Right ventricle myocardium superior (tissue), 1 donor: ENCODE measurements around the gene PDPK1. TPM values are rescaled to one million over a fixed set of nuclear protein-coding genes. Genes with fewer than 3 reads are reported as not detected.
"Not testable (repeated sequence)": the region's sequence is repeated elsewhere in the genome, so short reads cannot be mapped to it uniquely, and the experiment has no call there.

ENCODE experiments used
- ATAC-seq: fragments of 200-7000 bp; cut with Tn5 transposase; one replicate; pipeline ENCODE4 v1.9.1; 2020; ENCODE audit warnings: mild to moderate bottlenecking; ENCODE audit not compliant: poor library complexity
- DNase-seq: peaks from one replicate; pipeline ENCODE4 v3.0.0-alpha.2; 2020
- intact Hi-C: fragments of 100-400 bp; cut with DNase I; formaldehyde crosslinking; loops from one replicate; pipeline ENCODE4 v1.11.2; 2022
- total RNA-seq: library from RNA; stranded (reverse); fragmentation: NEBNext Ultra II Directional; extraction: Animal tissue kit (Norgen Biotek cat#: 25700); gene quantifications from one replicate; pipeline ENCODE4 v1.2.1, GENCODE V29; 2021
- donor health status: DM: no; HTN: yes; CAD: no; lungs with severe emphysema.

The PDPK1 gene
- total RNA-seq, 1 donor from 2014 or later = 38.5 TPM

DNA sequence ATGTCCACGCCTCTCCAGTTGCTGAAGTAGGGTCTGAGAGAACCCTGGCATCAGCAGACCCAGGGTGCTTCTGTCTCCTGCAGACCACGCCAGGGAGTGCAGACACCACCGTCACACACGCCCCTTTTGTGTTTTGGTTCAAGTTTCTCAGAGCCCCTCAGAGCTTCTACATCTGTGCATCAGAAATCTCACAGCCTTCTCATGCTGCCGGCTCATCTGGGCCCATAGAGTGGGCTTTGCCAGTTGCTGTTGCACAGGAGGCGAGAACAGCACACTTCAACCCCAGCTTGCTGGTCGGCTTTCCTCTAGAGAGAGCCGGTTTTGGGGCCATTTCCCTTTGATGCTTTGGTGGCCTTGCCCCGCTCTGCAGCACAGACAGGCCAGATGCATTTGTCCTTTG is 60.9 kb downstream of the PDPK1 start:
- no peak for ATAC-seq
- DNase-seq = no peak
- intact Hi-C loops = no loop called here

DNA sequence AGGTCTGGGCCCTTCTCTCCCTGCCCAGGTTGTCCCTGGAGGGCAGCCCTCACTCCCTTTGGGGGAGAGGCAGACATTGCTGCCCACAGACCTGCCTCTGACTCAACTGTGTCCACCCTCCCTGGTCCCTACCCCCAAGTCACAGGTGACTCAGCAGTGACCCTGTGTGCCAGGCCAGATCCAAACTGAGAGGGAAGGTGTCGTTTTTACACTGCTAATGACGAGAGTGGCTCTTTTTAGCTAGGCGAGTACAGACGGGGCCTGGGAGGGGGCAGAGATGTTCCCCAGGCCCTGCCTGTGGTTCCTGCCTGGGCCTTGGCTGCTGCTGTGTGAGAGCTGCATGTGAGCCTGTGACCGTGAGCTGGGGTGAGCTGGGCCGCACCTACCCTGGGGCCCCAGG is 61.3 kb downstream of the PDPK1 start:
- intact Hi-C loops, ATAC-seq, DNase-seq: not testable (repeated sequence)

GRCh38 chr16:2599785-2600184 is 62.0 kb downstream of the PDPK1 start:
- intact Hi-C loops, DNase-seq: not testable (repeated sequence)
- peak; percentile 55 for ATAC-seq

DNA sequence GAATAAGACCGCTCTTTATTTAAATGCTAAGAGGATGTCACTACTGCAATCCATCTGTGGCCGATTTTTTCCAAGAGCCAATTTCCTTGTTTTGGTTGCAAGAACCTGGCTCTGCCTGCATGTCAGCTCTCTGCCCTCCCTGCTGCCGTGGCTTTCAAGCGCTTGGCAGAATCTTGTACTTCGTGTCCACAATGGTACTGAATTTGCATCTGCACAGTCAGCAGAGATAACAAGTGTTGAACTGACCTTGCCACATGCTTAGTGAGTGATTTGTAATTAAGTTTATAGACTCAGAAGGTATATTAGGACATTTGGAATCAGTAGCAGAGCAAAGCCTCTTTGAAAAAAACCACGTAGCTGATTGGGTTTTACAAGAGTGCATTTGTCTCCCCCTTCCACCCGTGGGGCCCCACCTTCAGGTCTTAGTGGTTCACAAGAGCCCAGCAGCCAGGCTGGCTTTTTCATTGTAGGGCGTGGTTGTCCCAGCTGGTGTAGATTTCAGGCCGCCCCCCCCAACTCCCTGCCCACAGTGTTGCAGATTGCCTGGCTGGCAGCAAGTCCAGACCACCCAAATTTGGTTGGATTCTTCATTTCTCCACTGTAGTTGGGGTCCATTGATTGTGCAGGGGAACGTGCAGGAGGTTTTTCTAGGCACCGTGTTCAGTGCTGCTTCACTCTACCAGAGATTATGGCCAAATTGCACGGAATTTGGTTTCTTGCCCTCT is 63.6 kb downstream of the PDPK1 start:
- intact Hi-C loops, DNase-seq: not testable (repeated sequence)
- ATAC-seq = peak; percentile 33

DNA sequence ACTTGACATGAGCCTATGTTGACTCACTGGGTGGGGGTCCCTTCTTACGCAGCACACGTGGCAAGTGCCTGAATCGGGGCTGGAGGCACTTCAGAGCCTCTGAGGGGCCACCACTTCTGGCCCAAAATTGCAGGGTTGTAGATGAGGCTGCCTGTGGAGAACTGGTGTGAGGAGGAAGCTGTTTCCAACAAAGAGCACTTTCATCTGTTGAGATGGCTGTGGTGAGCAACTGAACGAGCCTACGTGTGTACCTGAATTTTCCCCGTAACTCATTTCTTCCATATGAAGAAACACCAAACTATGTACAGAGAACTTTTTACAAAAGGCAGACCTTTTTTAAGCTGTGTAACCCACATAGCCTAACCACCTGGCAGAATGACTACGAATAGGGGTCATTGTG is 64.4 kb downstream of the PDPK1 start:
- ATAC-seq, DNase-seq, intact Hi-C loops: not testable (repeated sequence)

DNA sequence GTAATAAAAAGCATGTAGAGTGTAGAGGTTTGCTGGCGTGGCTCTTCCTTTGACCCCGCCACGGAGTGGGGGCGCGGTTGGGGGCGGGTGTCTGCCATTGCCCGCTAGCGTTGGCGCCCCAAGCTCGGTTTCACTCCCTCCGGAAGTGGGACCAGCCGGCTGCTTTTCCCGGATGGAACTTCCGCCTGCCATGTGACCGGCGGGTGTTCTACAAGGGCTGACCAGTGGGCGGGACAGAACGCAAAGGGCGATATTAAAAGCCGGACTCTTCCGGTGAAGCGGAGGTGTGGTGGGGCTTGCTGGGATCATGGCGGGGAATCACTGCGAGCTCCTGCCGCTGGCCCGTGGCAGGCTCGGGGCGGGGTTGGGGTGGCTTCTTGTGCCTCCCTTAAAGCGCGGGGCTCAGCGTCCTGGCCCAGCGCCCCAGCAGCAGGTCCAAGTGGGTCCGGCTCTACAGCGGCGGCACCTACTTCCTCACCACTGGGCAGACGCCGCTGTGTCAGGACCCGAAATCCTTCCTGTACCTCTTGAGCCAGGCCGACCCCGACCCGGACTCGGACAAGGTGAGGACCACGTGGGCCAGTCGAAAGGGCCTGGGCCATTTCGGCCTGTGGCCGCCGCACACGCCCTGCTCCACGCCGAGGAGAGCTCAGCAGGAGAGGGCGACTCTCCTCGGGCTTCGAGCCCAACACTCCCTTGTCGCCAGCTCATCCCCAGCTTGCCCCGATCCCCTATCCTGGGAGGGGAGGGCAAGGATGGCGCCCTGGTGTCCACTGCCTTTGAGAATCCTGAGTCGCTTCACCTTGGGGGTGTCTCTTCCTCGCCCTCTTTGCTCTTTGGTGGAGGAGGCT is 65.6 kb downstream of the PDPK1 start:
- DNase-seq (peak; percentile 96), ATAC-seq (peak; percentile 94)
- intact Hi-C loops = no loop called here

- intact Hi-C loops, ATAC-seq, DNase-seq: not testable (repeated sequence)
Measured at GRCh38 chr16:2604016-2604369, 66.2 kb downstream of the PDPK1 start.

GRCh38 chr16:2606820-2607219 is 69.0 kb downstream of the PDPK1 start:
- intact Hi-C loops, ATAC-seq, DNase-seq: not testable (repeated sequence)

GRCh38 chr16:2609345-2609744 is 71.5 kb downstream of the PDPK1 start:
- ATAC-seq = peak; percentile 64
- intact Hi-C loops, DNase-seq: not testable (repeated sequence)

DNA sequence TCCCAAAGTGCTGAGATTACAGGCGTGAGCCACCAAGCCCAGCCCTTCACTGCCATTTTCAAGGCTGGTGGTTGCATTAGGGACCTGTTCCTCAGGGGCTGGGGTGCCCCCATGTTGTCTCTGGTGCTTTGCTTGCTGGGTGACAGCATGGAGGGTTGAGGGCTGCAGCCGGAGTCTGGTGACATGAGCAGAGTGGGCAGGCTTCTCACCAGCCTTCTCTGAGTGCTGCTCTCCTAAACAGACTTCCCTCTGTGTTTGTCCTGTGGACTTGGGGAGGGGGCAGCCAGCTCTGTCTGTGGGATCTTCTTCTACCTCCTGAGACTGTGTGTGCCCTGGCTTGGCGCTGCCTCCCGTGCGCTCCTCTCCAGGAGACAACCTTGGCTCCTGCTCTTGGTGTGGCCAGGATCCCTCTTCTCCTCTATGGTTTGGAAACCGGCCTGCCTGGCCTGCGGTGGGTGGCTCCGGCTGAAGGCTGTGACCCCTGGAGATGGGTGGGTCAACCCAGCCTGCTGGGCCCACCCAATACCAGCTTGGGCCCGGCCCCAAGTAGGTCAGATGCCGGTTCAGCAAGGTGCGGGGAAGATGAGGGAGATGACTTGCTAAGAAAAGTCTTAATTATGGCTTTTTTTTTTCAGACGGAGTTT is 72.1 kb downstream of the PDPK1 start:
- no peak for ATAC-seq
- no peak for DNase-seq
- intact Hi-C loops = no loop called here

GRCh38 chr16:2610781-2611498 is 73.1 kb downstream of the PDPK1 start:
- no peak for ATAC-seq
- no peak for DNase-seq
- intact Hi-C loops = no loop called here

GRCh38 chr16:2611499-2611862 is 73.7 kb downstream of the PDPK1 start:
- intact Hi-C loops = no loop called here
- DNase-seq (no peak), ATAC-seq (no peak)

- DNase-seq, ATAC-seq, intact Hi-C loops: not testable (repeated sequence)
Measured at GRCh38 chr16:2611877-2612276, 74.1 kb downstream of the PDPK1 start.

- intact Hi-C loops, DNase-seq, ATAC-seq: not testable (repeated sequence)
Measured at GRCh38 chr16:2613251-2613650, 75.4 kb downstream of the PDPK1 start.

DNA sequence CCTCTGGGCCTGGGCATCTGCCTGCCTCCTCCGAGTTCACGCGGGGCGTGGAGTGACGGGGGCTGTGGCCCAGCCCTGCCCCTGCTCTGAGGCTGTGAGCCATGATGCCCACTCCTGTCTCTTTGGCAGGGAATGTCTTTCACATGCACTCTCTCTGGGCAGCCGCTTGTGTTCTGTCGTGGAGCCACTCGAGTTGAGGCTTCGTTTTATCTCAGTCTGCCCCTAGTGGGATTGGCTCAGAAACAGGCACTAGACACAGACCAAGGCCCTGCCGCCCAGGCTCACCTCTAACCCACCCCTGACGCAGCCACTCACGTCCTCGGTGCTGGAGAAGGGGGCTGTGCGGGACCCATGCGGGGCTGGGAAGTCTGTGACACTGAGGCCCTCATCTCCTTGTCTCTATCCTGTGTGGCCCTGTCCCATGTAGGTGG is 77.0 kb downstream of the PDPK1 start:
- DNase-seq (no peak), ATAC-seq (no peak)
- intact Hi-C loops = no loop called here

DNA sequence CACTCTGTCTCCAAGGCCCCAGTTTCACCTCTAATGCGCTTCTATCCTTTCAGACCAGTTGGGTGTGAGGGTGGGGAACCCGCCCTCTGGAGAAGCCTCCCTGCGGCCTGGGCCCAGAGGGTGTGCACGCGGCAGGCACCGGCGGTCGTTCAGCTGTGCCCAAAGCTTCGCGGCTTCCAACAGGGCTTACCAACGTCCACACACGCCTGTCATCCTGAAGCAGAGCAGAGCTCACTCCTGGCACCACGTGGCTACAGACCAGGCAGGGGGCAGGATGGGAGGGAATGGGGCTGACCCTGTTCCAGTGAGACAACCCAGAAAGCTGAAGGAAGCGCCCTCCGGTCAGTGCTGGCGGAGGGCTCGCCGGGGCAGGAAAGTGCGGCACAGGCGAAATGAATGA is 81.1 kb downstream of the PDPK1 start:
- intact Hi-C loops, DNase-seq: not testable (repeated sequence)
- peak; percentile 75 for ATAC-seq

DNA sequence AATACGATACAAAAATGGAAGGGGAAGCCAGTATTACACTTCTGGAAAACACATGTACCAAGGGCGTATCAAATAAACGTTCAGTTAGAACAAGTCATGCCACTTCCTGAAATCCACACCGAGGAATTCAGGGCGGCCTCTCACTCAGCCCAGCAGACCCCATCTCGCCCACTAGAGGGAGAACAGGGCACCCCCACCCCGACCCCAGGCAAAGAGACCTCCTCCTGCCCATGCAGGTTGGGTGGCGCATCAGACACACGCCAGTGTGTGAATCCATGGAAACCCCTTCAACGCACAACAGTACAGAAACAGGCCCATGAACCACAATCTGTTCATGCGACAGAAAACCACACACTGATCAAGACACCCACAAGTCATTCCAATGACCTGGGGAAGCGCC is 81.8 kb downstream of the PDPK1 start:
- not testable (repeated sequence) for ATAC-seq

DNA sequence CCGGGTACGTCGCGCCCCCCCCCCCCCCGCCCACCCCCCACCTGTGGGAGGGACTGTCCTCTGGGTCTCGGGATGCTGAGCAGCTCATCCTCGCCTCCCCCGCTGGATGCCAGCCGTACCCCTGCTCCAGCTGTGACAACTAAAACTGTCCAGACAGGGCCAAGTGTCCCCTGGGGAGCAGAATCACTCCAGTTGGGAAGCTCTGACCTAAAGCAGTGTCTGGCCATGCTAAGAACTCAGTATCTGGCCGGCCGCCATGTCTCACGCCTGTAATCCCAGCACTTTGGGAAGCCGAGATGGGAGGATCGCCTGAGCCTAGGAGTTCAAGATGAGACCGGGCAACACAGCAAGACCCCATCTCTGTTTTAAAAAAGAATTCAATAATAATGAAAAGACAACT is 83.0 kb downstream of the PDPK1 start:
- peak; percentile 18 for ATAC-seq
- DNase-seq, intact Hi-C loops: not testable (repeated sequence)

More for the DNA sequence above, 81.8 kb downstream of the PDPK1 start:
- DNase-seq, intact Hi-C loops: not testable (repeated sequence)

DNA sequence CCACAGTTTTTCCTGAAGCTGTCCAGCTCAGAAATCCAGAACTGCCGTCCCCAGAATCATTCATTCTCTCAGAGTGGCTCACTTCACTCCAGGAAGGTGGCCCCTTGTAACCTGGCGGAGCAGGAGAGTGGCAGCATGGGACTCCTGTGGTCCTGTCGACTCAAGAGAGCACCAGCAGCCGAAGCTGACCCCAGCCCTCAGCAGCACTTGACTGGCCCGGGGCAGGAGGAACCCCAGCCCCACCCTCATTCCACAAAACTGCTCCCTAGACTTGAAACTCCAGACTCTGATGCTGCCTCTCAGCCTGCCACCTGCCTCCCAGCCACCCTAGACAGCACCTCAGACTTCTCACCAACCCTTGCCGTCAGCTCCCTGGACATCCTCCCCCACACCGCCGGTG is 83.6 kb downstream of the PDPK1 start:
- DNase-seq, intact Hi-C loops, ATAC-seq: not testable (repeated sequence)
